Endothelial cell of umbilical vein (primary cell): Measurements from ENCODE around the gene NSD2. TPM values are rescaled to one million over a fixed set of nuclear protein-coding genes. Genes with fewer than 3 reads are reported as not detected.

Experiments used
- BruUV-seq: library from RNA; stranded (reverse); fragments of 400-500 nt; replicated peaks from 2 replicates; lab custom pipeline; 2021; lab: Mats Ljungman, UMichigan
- CTCF ChIA-PET: fragments of 300-600, 350-600 bp; sonication (Branson Sonifier 250); formaldehyde crosslinking; loops from one replicate; lab custom pipeline; 2021; ENCODE audit warnings: antibody characterized with exemption, inconsistent platforms; lab: Charles Lee
- POLR2A ChIA-PET: fragments of 300-600, 350-600 bp; sonication (Branson Sonifier 250); formaldehyde crosslinking; loops from one replicate; lab custom pipeline; 2021; ENCODE audit warnings: antibody characterized with exemption, inconsistent platforms; lab: Charles Lee
- DNase-seq: peaks from one replicate; pipeline ENCODE4 v3.0.0-alpha.2; 2011; ENCODE audit warnings: low read depth, low spot score
- FAIRE-seq: peaks from 2 replicates; lab custom pipeline; 2011; peaks lifted over from hg19 to GRCh38; lab: Jason Lieb, UNC
- H2AFZ ChIP-seq: 2 replicates; pipeline ENCODE4 v1.6.0; 2012; ENCODE audit warnings: low read depth, low read length, control low read depth, inconsistent platforms
- H3K27ac ChIP-seq: 2 replicates; pipeline ENCODE4 v1.5.1; 2011; ENCODE audit warnings: low read depth, mild to moderate bottlenecking, control low read depth, low read length, moderate library complexity; ENCODE audit not compliant: insufficient read depth
- H3K27me3 ChIP-seq, 2 experiments: 2 replicates each; pipeline versions ENCODE4 v1.6.0 to v1.6.1; 2011; ENCODE audit warnings: low read length in 2 of 2, mixed read lengths in 1 of 2; ENCODE audit not compliant: control insufficient read depth in 2 of 2, insufficient read depth in 2 of 2
- H3K36me3 ChIP-seq, 2 experiments: 2 replicates in 1 of 2; 3 replicates in 1 of 2; pipeline ENCODE4 v1.5.1; 2011; ENCODE audit warnings: low read length in 2 of 2, mild to moderate bottlenecking in 1 of 2, moderate library complexity in 1 of 2; ENCODE audit not compliant: control insufficient read depth in 2 of 2, insufficient read depth in 2 of 2; ENCODE audit errors: extremely low read depth in 1 of 2
- H3K4me1 ChIP-seq: 3 replicates; pipeline ENCODE4 v1.5.1; 2011; ENCODE audit warnings: mild to moderate bottlenecking, low read length; ENCODE audit not compliant: control insufficient read depth, insufficient read depth; ENCODE audit errors: extremely low read depth
- H3K4me2 ChIP-seq: 2 replicates; pipeline ENCODE4 v1.6.1; 2011; ENCODE audit warnings: low read length, control low read depth, mixed read lengths; ENCODE audit not compliant: insufficient read depth
- H3K4me3 ChIP-seq, 3 experiments: fragments of 200-600 bp in 1 of 3; sonication (generic), shearing (Covaris generic) in 1 of 3; replicated peaks in 1 of 3; 2 replicates each; pipeline ENCODE4 v1.5.1; 2011 to 2016; ENCODE audit warnings: control low read depth in 3 of 3, low read length in 3 of 3, mild to moderate bottlenecking in 2 of 3, inconsistent platforms in 1 of 3, low read depth in 1 of 3, moderate library complexity in 1 of 3; ENCODE audit not compliant: insufficient read depth in 1 of 3
- H3K79me2 ChIP-seq: 2 replicates; pipeline ENCODE4 v1.6.0; 2012; ENCODE audit warnings: low read length, inconsistent platforms; ENCODE audit not compliant: control insufficient read depth, insufficient read depth
- H3K9ac ChIP-seq: replicated peaks from 2 replicates; pipeline ENCODE3; 2011; ENCODE audit warnings: low read length, control low read depth; ENCODE audit not compliant: insufficient read depth; ENCODE audit errors: extremely low read depth
- H3K9me1 ChIP-seq: replicated peaks from 3 replicates; pipeline ENCODE4 v1.6.0; 2011; ENCODE audit warnings: mild to moderate bottlenecking, low read length; ENCODE audit not compliant: control insufficient read depth, insufficient read depth; ENCODE audit errors: extremely low read depth
- H3K9me3 ChIP-seq: replicated peaks from 2 replicates; pipeline ENCODE4 v1.5.1; 2012; ENCODE audit warnings: low read length, inconsistent platforms; ENCODE audit not compliant: control insufficient read depth, insufficient read depth
- H4K20me1 ChIP-seq: replicated peaks from 2 replicates; pipeline ENCODE3; 2011; ENCODE audit warnings: mild to moderate bottlenecking, low read length; ENCODE audit not compliant: control insufficient read depth, insufficient read depth; ENCODE audit errors: extremely low read depth
- EZH2 ChIP-seq: IDR thresholded peaks from 2 replicates; pipeline ENCODE4 v1.6.1; 2012; ENCODE audit warnings: borderline replicate concordance, low read depth, mild to moderate bottlenecking, moderate library complexity, low read length, inconsistent platforms; ENCODE audit not compliant: severe bottlenecking
- FOS ChIP-seq: IDR thresholded peaks from 2 replicates; pipeline ENCODE4 v1.6.1; 2011; ENCODE audit warnings: mild to moderate bottlenecking, low read length, moderate library complexity, borderline replicate concordance; ENCODE audit not compliant: insufficient read depth
- GATA2 ChIP-seq: IDR thresholded peaks from 2 replicates; pipeline ENCODE4 v1.7.0; 2011; ENCODE audit warnings: low read depth, mild to moderate bottlenecking, moderate library complexity, mixed read lengths, low read length; ENCODE audit not compliant: insufficient read length, insufficient read depth
- JUN ChIP-seq: IDR thresholded peaks from 2 replicates; pipeline ENCODE4 v1.6.1; 2011; ENCODE audit warnings: borderline replicate concordance, low read depth; ENCODE audit not compliant: insufficient read length, insufficient read depth
- MYC ChIP-seq: IDR thresholded peaks from one replicate; pipeline ENCODE4 v1.6.1; 2011; ENCODE audit warnings: mild to moderate bottlenecking, low read depth, low read length
- POLR2A ChIP-seq: IDR thresholded peaks from 2 replicates; pipeline ENCODE4 v1.6.1; 2012; ENCODE audit warnings: low read depth, mild to moderate bottlenecking, control low read depth, low read length
- POLR2AphosphoS5 ChIP-seq: IDR thresholded peaks from 2 replicates; pipeline ENCODE4 v1.6.1; 2012; ENCODE audit warnings: low read depth, mild to moderate bottlenecking, control low read depth, low read length, moderate library complexity; ENCODE audit not compliant: insufficient read depth
- dilution Hi-C: fragments of 300-500 bp; cut with MboI; formaldehyde crosslinking; loops from one replicate; pipeline ENCODE4 v1.15.0; 2019; ENCODE audit warnings: low sequenced_read_pairs; ENCODE audit not compliant: extremely low pct_ligation_motif_present
- intact Hi-C: fragments of 100-400 bp; cut with micrococcal nuclease; formaldehyde crosslinking; loops from one replicate; pipeline ENCODE4 v1.10.0; 2022
- polyA plus RNA-seq, 4 experiments: library from polyadenylated mRNA; depleted of rRNA in 3 of 4; stranded (reverse) in 3 of 4; unstranded in 1 of 4; fragments of >200 nt; gene quantifications; 2 replicates each; pipeline versions ENCODE4 v1.2.1 to v1.2.3, GENCODE V29; 2011 to 2012; ENCODE audit warnings: missing spikeins in 1 of 4
- total RNA-seq: library from RNA; stranded (reverse); gene quantifications from 2 replicates; pipeline ENCODE4 v1.2.3, GENCODE V29; 2021
- TF ChIP-seq, protein P1 (sequence below): IDR thresholded peaks from 2 replicates; pipeline ENCODE4 v1.6.1; 2011; ENCODE audit not compliant: insufficient read depth, insufficient read length
- TF ChIP-seq, protein P2 (sequence below), 2 donors: IDR thresholded peaks; 1 replicate in 1 of 2; 2 replicates in 1 of 2; pipeline ENCODE4 v1.5.1; 2011; ENCODE audit warnings: low read length in 2 of 2, mild to moderate bottlenecking in 2 of 2, moderate library complexity in 2 of 2, control low read depth in 1 of 2, inconsistent platforms in 1 of 2, low read depth in 1 of 2; ENCODE audit not compliant: insufficient read depth in 1 of 2; ENCODE audit errors: extremely low read depth in 1 of 2

The NSD2 gene
- total and polyA plus RNA-seq, 2 donors (not counting 3 experiments of a cell fraction or from before 2014, with no cell fraction given): 31.3 to 171 TPM

DNA sequence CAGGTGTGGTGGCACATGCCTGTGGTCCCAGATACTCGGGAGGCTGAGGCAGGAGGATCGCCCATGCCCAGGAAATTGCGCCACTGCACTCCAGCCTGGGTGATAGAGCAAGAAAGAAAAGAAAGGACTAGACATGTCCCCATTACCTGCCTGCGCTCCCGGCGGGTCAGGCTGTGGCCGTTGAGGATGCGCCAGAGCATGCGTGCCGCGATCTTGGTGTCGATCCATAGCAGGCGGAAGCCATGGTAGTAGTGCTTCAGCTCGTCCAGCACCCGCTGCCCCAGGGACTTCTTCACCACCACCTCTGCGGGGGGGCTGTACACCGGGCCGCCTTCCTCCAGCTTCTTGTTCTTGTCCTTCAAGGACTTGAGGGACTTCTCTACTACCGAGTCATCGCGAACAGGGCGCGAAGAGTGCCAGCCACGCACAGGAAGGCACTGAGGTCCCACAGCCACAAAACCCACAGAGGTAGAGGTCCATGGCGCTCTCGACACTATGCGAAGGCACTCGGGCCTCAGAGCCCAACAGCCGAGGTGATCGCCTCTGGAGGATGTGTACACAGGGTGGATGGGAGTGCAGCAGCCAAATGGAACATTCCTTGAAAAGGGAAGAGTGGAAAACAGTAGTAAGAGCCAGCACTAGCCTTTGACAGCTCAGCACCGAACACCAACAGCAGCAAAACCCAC is 29.8 kb upstream of the NSD2 start:
- Histone ChIP-seq H3K9me3 (no peaks in the 10 kb centered on the region), H4K20me1 (no peaks in the 10 kb centered on the region), H3K36me3 (peaks cover 3 to 37% of the 10 kb centered on the region in 2 experiments), H3K4me3 (no peak overlapping the region), H3K4me1 (no peaks in the 10 kb centered on the region), H3K27ac (no peak overlapping the region), H2AFZ (no peak overlapping the region), H3K9ac (no peak overlapping the region), H3K9me1 (no peaks in the 10 kb centered on the region), H3K79me2 (peaks cover 29% of the 10 kb centered on the region), H3K27me3 (no peaks in the 10 kb centered on the region), H3K4me2 (no peak overlapping the region)
- BruUV-seq: no TSS peak
- intact Hi-C loops: no loop called here
- no peak for FAIRE-seq
- DNase-seq: no peak
- dilution Hi-C loops: no loop called here
- POLR2A ChIA-PET: no interaction called here
- CTCF ChIA-PET: interaction anchor here (2.8 kb wide), 1 partner anchor 70 kb away, joined by 14 read pairs; no protein-coding TSS in a partner anchor
- TF ChIP-seq MYC (no peak), GATA2 (no peak), POLR2AphosphoS5 (no peak), EZH2 (no peak), FOS (no peak), JUN (no peak), POLR2A (no peak)
- TF ChIP-seq, protein P1, sequence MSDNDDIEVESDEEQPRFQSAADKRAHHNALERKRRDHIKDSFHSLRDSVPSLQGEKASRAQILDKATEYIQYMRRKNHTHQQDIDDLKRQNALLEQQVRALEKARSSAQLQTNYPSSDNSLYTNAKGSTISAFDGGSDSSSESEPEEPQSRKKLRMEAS: no peak
- TF ChIP-seq, protein P2, sequence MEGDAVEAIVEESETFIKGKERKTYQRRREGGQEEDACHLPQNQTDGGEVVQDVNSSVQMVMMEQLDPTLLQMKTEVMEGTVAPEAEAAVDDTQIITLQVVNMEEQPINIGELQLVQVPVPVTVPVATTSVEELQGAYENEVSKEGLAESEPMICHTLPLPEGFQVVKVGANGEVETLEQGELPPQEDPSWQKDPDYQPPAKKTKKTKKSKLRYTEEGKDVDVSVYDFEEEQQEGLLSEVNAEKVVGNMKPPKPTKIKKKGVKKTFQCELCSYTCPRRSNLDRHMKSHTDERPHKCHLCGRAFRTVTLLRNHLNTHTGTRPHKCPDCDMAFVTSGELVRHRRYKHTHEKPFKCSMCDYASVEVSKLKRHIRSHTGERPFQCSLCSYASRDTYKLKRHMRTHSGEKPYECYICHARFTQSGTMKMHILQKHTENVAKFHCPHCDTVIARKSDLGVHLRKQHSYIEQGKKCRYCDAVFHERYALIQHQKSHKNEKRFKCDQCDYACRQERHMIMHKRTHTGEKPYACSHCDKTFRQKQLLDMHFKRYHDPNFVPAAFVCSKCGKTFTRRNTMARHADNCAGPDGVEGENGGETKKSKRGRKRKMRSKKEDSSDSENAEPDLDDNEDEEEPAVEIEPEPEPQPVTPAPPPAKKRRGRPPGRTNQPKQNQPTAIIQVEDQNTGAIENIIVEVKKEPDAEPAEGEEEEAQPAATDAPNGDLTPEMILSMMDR (IDR thresholded peaks at IDR 0.05; ENCODE audit: extremely low read depth in 1 of 2, insufficient read depth in 1 of 2, low read depth in 1 of 2, low read length in 2 of 2): no peak
